HG02981 (cell line): ENCODE results near the gene MYCT1.

ENCODE experiments used
- ATAC-seq: cut with Tn5 transposase; IDR thresholded peaks from one replicate; pipeline ENCODE4 v1.9.1; 2021; ENCODE audit warnings: mild to moderate bottlenecking, moderate library complexity; ENCODE audit not compliant: unreplicated experiment

MYCT1 gene

DNA sequence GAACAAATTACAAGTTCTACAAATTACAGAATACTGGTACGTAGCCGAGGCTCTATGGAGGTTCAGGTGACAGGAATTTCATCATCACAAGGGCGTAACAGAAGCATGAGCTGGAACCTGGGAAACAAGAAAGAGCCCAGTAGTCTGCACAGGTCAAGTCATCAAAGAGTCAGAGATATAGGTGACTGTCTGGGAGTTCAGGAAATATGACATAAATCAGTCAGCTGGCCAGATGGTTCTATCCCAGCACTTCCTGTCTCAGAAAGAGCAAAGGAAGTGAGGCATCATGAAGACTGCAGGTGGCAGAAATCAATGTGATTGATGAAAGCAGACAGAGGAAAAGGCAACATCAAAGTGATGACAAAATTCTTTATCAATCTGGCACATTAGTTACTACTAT is 23.3 kb downstream of the MYCT1 start:
- ATAC-seq: no peak

DNA sequence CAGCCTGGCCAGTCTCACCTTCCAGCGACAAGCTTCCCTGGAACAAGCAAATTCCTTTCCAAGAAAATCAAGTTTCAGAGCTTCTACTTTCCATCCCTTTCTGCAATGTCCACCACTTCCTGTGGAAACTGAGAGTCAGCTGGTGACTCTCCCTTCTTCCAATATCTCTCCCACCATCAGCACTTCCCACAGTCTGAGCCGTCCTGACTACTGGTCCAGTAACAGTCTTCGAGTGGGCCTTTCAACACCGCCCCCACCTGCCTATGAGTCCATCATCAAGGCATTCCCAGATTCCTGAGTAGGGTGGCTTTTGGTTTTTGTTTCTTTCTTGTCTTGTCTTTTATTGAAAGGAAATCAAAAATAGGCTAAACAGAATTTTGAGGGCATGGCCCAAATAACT is 24.3 kb downstream of the MYCT1 start:
- ATAC-seq: no peak

DNA sequence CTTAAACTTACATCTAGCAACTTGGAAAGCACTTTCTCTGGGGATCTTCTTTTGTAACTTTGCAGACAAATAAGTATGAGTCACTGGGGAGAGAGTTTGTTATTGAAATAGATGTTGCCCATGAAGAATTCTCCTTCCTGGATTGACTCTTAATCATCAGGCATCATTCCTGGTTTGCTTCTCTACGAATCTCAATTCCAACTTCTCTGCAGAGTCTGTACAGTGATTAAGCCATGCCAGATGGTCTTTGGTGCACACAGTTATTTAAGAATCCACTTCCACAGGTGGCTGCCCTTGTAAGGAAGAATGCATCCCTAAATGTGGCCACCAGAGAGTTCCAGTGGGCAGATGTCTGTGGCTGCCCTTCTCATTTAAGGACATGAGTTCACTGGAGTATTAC is 25.7 kb downstream of the MYCT1 start:
- ATAC-seq: no peak

DNA sequence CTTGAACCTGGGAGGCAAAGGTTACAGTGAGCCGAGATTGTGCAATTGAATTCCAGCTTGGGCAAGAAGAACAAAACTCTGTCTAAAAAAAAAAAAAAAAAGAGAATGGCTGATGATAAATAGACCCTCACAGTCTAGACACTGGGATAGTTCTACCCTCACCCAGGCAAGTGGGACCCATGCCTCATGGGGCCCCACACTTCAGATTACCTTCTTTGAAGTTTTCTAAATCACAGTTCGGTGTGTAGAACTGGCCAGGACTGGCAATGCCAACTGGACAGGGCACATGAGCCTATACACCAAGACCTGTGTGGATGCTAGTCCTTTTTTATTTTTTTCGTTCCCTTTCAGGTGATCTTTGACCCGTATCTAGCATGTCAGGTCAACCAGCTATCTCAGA is 28.6 kb downstream of the MYCT1 start:
- ATAC-seq: no peak

DNA sequence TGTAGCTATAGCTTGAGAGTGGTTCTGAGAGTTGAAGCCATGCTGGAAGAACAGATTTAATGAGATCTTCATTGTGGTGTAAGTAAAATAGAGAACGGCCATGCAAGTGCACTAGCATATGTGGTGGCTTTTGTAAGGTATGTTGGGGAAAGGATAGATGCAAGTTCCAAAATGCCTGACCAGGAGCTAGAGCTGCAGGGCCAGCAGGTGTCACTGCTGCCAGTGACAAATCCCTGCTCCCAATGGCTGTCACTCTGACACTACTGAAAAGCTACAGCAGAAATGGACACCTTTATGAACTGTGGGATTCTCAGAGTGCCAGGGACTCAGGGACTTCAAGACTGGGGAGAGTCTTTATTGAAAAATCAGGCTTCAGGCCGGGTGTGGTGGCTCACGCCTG is 29.8 kb downstream of the MYCT1 start:
- ATAC-seq: no peak

DNA sequence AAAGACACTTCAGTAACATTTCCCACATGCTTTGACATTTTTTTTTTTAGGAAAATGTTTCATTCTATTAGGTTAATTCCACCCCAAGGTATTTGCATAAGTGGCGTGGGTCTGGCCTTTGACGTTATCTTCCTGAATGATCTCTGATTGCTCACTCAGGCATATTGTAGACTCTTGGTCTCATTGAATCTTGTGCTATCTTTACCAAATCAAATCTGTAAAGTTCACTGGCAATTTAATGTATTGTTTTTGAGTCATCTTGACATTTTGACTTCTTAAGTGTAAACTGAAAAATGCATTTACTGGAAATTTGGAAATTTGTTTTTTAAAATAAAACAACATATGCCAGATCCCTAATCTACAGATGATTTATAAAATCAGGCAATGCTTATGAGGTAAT is 36.9 kb downstream of the MYCT1 start:
- no peak for ATAC-seq

DNA sequence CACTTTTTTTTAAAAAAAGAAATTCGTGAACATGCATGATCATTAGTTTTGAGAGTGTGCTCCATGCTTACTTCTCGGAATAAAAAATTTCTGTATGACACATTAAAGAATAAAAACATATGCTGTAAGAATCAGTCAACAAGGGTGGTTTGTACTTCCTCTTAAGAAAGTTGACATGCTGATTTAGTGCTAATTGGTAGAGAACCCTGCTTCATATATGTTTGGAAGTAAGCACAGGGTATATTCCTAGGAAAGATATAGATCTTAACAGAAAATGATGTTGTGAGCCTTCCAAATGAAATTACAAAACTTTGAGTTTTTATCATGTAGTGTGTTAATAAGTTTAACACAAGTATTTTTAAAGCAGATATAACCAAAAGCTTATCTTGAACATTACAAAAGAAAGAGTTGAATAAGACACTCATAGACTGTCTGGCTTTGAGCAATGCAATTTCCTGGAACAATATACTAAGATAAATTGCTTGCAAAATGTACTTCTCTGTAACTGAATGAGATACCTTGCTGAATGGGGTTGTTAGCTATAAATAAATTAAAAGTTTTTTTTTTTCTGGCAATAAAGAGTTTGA is 39.1 kb downstream of the MYCT1 start:
- no peak for ATAC-seq

DNA sequence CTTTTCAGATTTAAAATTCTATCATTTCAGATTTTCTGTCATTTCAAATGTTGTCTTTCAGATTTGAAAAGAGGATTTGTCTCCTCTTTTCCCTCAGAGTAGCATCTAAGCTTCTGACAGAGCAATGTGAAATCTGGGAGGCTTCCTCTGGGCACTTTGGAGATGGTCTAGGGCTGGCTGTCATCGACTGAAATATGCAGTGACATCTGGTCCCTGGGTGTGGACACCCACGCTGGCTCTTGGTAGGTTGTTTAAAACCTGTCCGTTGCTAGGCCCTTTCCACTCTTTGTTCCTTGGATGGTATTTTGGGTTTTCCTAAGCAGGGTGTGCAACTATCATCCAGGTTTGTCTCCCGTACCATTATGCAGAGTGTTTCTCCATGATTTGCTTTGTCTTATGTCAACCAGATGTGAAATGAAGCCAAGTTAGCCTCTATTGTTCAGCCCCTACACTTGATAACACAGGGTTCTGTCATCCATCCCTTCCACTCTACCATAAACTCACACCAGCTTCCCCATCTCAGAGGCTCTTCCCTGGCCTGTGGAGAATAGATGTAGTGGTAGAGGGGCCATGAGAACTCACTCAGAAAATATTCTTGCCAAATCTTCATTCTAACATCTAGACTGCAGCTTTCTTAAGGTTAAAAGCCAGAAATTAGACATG is 47.9 kb downstream of the MYCT1 start:
- ATAC-seq: no peak

DNA sequence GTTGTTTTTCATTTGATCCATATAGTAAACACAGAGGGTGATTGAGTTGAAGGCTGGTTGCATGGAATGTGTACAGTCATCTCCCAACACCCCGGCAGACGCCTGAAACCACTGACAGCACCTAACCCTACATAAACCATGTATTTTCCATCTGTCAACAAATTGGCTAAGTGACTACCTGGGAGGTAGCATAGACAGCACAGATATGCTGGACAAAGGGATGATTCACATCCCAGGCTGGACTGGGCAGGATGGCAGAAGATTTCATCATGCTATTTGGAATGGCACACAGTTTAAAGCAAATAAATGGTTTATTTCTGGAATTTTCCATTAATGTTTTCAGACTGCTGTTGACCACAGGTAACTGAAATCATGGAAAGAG is 48.5 kb downstream of the MYCT1 start:
- no peak for ATAC-seq

DNA sequence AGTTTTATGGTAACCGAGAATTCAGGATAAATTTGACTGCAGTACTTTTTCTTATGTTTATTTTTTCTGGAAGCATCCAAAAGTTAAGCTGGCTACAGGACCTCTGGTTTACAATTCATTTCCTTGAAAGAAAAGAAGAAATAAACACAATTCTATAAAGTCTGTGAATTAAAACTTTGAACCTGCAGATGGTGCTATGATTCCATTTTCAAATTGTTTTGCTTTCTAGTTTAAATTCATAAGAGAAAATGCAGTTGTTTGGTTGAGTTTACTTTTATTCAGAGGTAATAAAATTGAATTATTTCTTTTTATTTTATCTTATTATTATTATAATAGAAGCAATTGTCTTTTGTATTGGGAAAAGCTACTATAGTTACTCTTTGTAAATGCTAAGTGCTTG is 51.1 kb downstream of the MYCT1 start:
- ATAC-seq: no peak

DNA sequence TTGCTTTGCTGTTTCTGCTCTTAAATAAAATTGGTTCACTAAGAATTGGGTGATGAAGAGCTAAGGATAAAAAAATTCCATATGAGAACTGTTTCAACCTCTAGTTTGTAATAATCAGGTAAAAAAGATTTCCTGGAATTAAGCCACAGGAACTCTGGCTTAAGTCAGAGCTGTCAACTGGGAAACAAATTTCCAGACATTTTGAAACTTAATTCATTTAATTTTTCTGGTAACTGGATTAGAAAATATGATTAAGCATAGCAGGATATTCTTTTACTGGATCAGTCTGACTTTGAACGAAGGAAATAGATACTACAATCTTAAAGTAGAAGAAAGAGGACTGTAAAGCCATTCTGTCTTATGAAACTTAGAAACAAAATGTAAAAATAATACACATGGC is 51.6 kb downstream of the MYCT1 start:
- ATAC-seq: no peak

DNA sequence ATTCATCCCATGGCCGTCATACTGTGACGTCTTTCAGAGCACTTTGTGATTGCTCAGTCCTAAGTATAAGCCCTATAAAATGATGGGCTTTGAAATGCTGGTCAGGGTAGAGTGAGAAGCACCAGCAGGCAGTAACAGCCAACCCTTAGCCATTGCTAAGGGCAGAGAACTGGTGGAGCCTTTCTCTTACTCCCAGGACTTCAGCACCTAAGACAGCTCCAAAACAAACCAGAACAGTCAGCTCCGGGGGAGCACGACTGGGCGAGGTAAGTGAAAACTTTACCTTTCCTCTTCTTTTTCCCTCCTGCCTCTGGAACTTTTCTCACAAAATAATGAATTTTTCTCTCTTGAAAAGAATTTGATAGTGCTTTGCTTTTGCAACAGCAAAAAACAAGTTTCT is 53.0 kb downstream of the MYCT1 start, which contains the start of gene VIP:
Gene VIP, plus strand, starts transcription at position 104 of the 400 bp plus-strand sequence. CDS start 1,381 bp downstream, outside the sequence.
- ATAC-seq: no peak

DNA sequence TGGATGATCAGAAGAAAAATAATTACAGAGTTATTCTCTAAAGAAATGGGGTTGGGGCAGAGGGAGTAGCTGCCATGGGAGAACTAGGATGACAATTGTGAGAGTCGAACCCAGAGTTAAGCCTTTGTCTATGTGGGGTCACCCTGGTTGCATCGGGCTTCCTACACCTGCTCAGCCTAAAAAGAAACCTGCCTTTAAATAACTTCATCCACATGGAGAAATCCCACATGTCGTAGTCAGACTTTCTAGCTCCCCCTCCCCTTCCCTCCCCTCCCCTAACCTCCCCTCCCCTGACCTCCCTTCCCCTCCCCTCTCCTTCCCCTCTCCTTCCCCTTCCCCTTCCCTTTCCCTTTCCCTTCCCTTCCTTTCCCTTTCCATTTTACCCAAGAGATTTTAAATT is 67.6 kb downstream of the MYCT1 start:
- ATAC-seq: no peak

DNA sequence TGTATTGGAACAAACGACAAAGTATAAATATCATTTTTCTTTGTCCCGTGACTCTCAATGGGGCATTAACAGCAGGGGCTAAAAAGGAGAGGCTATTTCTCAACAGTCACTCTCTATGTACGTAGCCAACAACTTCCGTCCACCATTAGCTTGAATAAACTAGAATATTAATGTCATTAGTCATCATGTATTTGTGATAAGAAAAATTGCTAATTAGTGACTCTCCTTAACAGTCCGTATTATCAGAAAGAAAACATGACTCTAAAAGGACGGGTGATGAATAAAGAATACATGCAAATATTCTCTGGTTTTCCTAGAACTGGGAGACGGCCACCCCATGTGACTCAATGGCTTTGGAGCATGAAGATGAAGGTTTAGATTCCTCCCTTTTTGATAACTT is 71.5 kb downstream of the MYCT1 start:
- ATAC-seq: no peak

DNA sequence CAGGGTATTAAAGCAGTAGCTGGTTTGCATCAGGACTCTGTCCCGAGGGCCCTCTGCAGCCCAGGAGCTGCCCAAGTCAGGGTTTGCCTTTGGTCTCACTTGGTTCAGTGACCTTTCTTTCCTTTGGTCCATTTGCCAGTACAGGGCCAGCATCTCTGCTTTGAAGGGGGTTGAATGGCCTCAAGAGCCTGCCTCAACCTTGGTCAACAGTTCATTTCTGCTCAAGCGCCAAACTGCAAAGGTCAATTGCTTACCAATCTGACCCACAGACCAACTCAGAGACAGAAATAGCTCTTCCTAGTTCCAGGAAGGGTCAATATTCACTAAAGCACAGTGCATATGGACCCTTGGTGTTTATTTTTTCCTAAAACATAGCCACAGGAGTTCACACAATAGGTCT is 72.3 kb downstream of the MYCT1 start:
- no peak for ATAC-seq

DNA sequence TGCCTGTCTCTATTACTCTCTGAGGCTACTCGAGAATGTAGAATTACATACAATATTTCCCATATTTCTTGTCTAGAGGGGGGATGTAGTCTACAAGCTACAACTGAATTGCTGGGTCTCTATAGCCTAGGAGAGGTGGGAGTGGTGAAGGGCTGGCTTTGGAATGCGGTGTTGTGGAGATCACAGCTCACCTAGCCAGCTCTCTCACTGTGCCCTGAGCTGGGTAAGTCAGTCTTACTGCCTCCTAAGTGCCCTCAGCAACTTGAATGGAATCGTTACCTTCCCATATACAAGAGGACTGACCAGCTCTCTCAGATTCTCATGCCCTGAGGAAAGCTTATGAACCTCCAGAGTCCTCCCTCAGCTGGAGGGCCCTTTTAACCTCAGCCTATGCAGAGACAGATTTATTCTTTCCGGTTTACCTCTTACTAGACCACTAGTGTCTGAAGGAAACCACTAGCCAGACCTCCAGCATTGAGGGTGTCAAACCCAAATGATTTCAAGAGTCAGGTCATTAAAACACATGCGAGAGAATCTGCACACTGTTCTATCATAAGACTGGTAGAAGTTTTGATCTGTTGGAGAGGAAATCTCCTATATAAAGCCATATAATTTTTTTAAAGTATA is 73.5 kb downstream of the MYCT1 start:
- ATAC-seq: no peak
